BJ (cell line): ENCODE data around the gene GAMT. TPM values are rescaled to one million over a fixed set of nuclear protein-coding genes. Genes with fewer than 3 reads are reported as not detected.

Experiments used
- CTCF ChIA-PET: fragments of 350-600 bp; formaldehyde crosslinking; extraction: SDS; loops from one replicate; lab custom pipeline; 2021; ENCODE audit warnings: antibody characterized with exemption, inconsistent platforms; lab: Yijun Ruan, JAX
- POLR2A ChIA-PET: fragments of 300-600 bp; sonication (Branson Sonifier 250); formaldehyde crosslinking; extraction: SDS; loops from one replicate; lab custom pipeline; 2021; ENCODE audit warnings: antibody characterized with exemption; lab: Charles Lee
- DNase-seq: peaks from one replicate; pipeline ENCODE4 v3.0.0-alpha.2; 2011; ENCODE audit warnings: low read depth
- H3K27me3 ChIP-seq: 2 replicates; pipeline ENCODE4 v1.6.0; 2011; ENCODE audit warnings: low read length; ENCODE audit not compliant: control insufficient read depth, insufficient read depth
- H3K36me3 ChIP-seq: 2 replicates; pipeline ENCODE4 v1.5.1; 2011; ENCODE audit warnings: low read length; ENCODE audit not compliant: control insufficient read depth, insufficient read depth
- H3K4me3 ChIP-seq: 2 replicates; pipeline ENCODE4 v1.5.1; 2011; ENCODE audit warnings: low read depth, mild to moderate bottlenecking, control low read depth, low read length
- CTCF ChIP-seq: IDR thresholded peaks from 2 replicates; pipeline ENCODE4 v1.5.1; 2011; ENCODE audit warnings: low read depth, mild to moderate bottlenecking, control low read depth, inconsistent platforms, low read length, moderate library complexity; ENCODE audit not compliant: insufficient read depth
- polyA plus RNA-seq: library from polyadenylated mRNA; depleted of rRNA; stranded (reverse); fragments of >200 nt; gene quantifications from 2 replicates; pipeline ENCODE4 v1.2.3, GENCODE V29; 2011

The GAMT gene
- polyA plus RNA-seq, 1 experiment, result 43.7 TPM

GRCh38 chr19:1361601-1362386, 39.5 kb downstream of the GAMT start:
- H3K36me3 ChIP-seq, result peaks cover 32% of the 10 kb centered on the region
- TF ChIP-seq CTCF, result no peak
- CTCF ChIA-PET, result interaction anchor here (0.8 to 1.7 kb wide), 3 partner anchors 9 to 47 kb away, joined by 3 to 10 read pairs (median 3); no protein-coding TSS in a partner anchor
- H3K27me3 ChIP-seq, result no peaks in the 10 kb centered on the region
- no peak for DNase-seq
- H3K4me3 ChIP-seq, result peak overlapping the region; percentile 27
- POLR2A ChIA-PET, result interaction anchor here (0.5 kb wide), 1 partner anchor 14 kb away, joined by 22 read pairs; no protein-coding TSS in a partner anchor

GRCh38 chr19:1360818-1361461, 40.4 kb downstream of the GAMT start:
- POLR2A ChIA-PET, result interaction anchor here (0.5 to 0.9 kb wide), 2 partner anchors 15 to 92 kb away, joined by 7 to 22 read pairs; partner anchors contain the start of gene CIRBP
- CTCF ChIA-PET, result interaction anchor here (0.8 to 1.7 kb wide), 6 partner anchors 9 to 81 kb away, joined by 3 to 10 read pairs (median 4); no protein-coding TSS in a partner anchor
- no peaks in the 10 kb centered on the region for H3K27me3 ChIP-seq
- peaks cover 29% of the 10 kb centered on the region for H3K36me3 ChIP-seq
- H3K4me3 ChIP-seq, result peak overlapping the region; percentile 27
- peak; percentile 77 for DNase-seq
- TF ChIP-seq CTCF, result no peak

GRCh38 chr19:1360126-1360817, 41.1 kb downstream of the GAMT start:
- CTCF ChIA-PET, result interaction anchor here (0.5 to 1.7 kb wide), 5 partner anchors 13 to 94 kb away, joined by 3 to 10 read pairs (median 4); no protein-coding TSS in a partner anchor
- no peak overlapping the region for H3K4me3 ChIP-seq
- DNase-seq, result no peak

GRCh38 chr19:1357531-1358109, 43.7 kb downstream of the GAMT start:
- CTCF ChIA-PET, result interaction anchor here (0.8 to 1.8 kb wide), 2 partner anchors 10 to 41 kb away, joined by 3 to 4 read pairs; no protein-coding TSS in a partner anchor
- POLR2A ChIA-PET, result no interaction called here
- H3K27me3 ChIP-seq, result no peaks in the 10 kb centered on the region
- TF ChIP-seq CTCF, result no peak
- H3K4me3 ChIP-seq, result no peak overlapping the region
- DNase-seq, result no peak
- peaks cover 15% of the 10 kb centered on the region for H3K36me3 ChIP-seq

More at GRCh38 chr19:1360126-1360817, 41.1 kb downstream of the GAMT start:
- Histone ChIP-seq H3K27me3 (no peaks in the 10 kb centered on the region), H3K36me3 (peaks cover 26% of the 10 kb centered on the region)
- TF ChIP-seq CTCF, result no peak
- POLR2A ChIA-PET, result interaction anchor here (0.9 kb wide), 1 partner anchor 91 kb away, joined by 7 read pairs; the partner anchor contains the start of gene CIRBP
